Erythroblast (primary cell): ENCODE data around the gene TUBA4B.

ENCODE experiments used
- GATA1 ChIP-seq: IDR thresholded peaks from 2 replicates; pipeline ENCODE4 v1.6.1; 2011; ENCODE audit warnings: low read depth, mild to moderate bottlenecking, control low read depth, low read length, moderate library complexity
- POLR2A ChIP-seq: IDR thresholded peaks from 2 replicates; pipeline ENCODE4 v1.6.1; 2011; ENCODE audit warnings: mild to moderate bottlenecking, low read length

DNA sequence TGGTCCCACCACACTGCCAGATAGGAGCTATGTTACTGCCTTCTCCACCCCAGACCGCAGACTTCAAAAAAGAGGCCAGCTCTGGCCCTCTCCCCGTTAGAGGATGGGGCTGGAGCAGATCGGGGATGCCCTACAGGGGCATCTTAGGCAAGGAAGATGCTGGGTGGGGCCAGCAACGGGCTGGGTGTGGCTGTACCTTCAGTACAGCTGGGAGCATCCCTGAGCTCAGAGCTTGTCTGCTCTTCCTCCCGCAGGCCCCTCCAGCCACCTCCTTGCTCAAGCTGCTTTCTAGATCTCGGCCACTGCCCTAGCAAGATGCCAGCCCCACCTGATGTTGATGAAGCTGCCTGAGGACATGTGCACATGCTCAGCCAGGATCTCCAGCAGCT lies 46.3 kb downstream of the TUBA4B start:
- no peak for TF ChIP-seq POLR2A
- TF ChIP-seq GATA1: no peak
